A549 treated with RU486 at 1 μM for 4 hours (cell line): ENCODE results near the gene GBX2. TPM values are rescaled to one million over a fixed set of nuclear protein-coding genes. Genes with fewer than 3 reads are reported as not detected.

ENCODE experiments used
- total RNA-seq: library from RNA; stranded (reverse); fragments of 200-300 nt; extraction: Qiagen RNA extraction; gene quantifications from 5 replicates; pipeline ENCODE4 v1.2.3, GENCODE V29; 2022; ENCODE audit warnings: low read depth

Gene GBX2
- 3.2 to 3.6 TPM (median 3.3 TPM) in 5 replicates for total RNA-seq

DNA sequence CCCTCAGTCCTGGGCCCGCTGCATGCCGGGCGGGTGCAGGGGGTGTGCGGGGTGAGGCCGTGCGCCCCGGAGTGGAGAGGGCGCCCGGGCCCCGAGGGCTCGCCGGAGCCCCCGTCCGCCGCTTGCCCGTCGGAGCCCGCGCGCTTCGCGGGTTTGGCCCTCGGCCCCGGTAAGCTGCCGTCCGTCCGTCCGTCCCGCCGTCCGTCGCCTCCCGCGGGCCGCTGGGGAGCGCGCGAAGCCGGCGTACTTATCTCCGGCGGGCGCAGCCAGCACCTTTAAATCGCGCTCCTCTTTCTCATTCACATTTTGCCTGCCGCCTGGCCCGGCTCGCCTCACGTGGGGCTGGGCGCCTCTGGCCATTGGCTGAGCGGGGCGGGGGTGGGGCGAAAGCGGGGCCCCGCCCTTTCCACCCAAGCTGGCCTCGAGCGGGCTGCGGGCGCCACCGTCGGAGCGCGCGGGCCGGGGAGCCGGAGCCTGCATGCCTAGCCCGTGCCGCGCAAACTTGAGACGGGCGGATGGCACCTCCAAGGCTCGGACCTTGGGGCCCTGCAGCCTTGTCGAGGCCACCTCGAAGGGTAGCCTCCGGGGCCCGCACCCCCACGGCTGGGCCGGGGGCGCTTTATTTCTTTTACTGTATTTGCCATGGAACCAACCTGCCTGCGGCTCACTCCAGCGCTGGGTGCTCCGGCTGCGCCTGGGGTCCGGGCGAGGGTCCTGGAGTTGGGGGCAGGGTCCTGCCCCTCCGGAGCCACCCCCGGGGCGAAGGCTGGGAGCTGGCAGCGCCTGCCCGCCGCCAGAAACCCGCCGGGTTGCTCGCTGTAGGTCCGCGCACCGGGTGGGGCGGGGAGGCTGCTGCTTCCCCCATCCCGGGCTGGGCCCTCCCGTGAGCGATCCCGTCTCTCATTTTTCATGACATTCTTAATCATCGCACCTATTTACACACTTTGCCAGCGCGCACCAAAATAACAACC lies at the start of gene GBX2:
Gene GBX2 (minus strand): TSS at position 277 of the 971 bp plus-strand sequence. CDS start 415 bp downstream, outside the sequence.

Other genes starting within 250 kb of the GBX2 start
- gene ASB18, start 96.0 kb upstream of the GBX2 start, total RNA-seq, result not detected in 5 replicates